Neural cell (in vitro differentiated cells): ENCODE data around the gene SNRK. TPM values are rescaled to one million over a fixed set of nuclear protein-coding genes. Genes with fewer than 3 reads are reported as not detected.

Experiments
- H2AFZ ChIP-seq: fragments of 200-600, 300-800 bp; sonication (generic), shearing (Covaris generic); 2 replicates; pipeline ENCODE4 v1.6.0; 2014; ENCODE audit warnings: low read depth, mild to moderate bottlenecking, antibody characterized with exemption, low read length, moderate library complexity
- H3F3A ChIP-seq: fragments of 200-600 bp; shearing (Covaris generic); 2 replicates; pipeline ENCODE4 v1.6.1; 2016; ENCODE audit warnings: mild to moderate bottlenecking, moderate library complexity, mixed read lengths, antibody characterized with exemption, low read length; ENCODE audit not compliant: insufficient read depth, poor library complexity, severe bottlenecking
- H3K27ac ChIP-seq: fragments of 200-600, 300-800 bp; sonication (generic), shearing (Covaris generic); 2 replicates; pipeline ENCODE4 v1.5.1; 2014; ENCODE audit warnings: mild to moderate bottlenecking, low read length, moderate library complexity
- H3K27me3 ChIP-seq: fragments of 300-800, 200-600 bp; sonication (generic), shearing (Covaris generic); 2 replicates; pipeline ENCODE4 v1.6.0; 2014; ENCODE audit warnings: mild to moderate bottlenecking, low read depth, low read length, moderate library complexity; ENCODE audit not compliant: insufficient read depth
- H3K36me3 ChIP-seq: fragments of 300-800, 200-600 bp; sonication (generic), shearing (Covaris generic); 2 replicates; pipeline ENCODE4 v1.5.1; 2014; ENCODE audit warnings: mild to moderate bottlenecking, antibody characterized with exemption, low read length, moderate library complexity; ENCODE audit not compliant: insufficient read depth
- H3K4me2 ChIP-seq: fragments of 300-800, 200-600 bp; sonication (generic), shearing (Covaris generic); 2 replicates; pipeline ENCODE4 v1.6.0; 2014; ENCODE audit warnings: mild to moderate bottlenecking, low read length
- H3K4me3 ChIP-seq: fragments of 300-800, 200-600 bp; sonication (generic), shearing (Covaris generic); 2 replicates; pipeline ENCODE4 v1.5.1; 2014; ENCODE audit warnings: mild to moderate bottlenecking, low read length, moderate library complexity
- H3K79me2 ChIP-seq: fragments of 200-600 bp; shearing (Covaris generic); replicated peaks from 2 replicates; pipeline ENCODE4 v1.6.0; 2014; ENCODE audit warnings: mild to moderate bottlenecking, low read length, moderate library complexity; ENCODE audit not compliant: insufficient read depth
- H3K9ac ChIP-seq: fragments of 300-800, 200-600 bp; sonication (generic), shearing (Covaris generic); 2 replicates; pipeline ENCODE4 v1.6.1; 2016; ENCODE audit warnings: mild to moderate bottlenecking, low read length, mixed read lengths
- H3K9me2 ChIP-seq: fragments of 200-600 bp; shearing (Covaris generic); 2 replicates; pipeline ENCODE4 v1.6.1; 2016; ENCODE audit warnings: mild to moderate bottlenecking, low read length, mixed read lengths; ENCODE audit not compliant: insufficient read depth
- H3K9me3 ChIP-seq: fragments of 200-600, 300-800 bp; sonication (generic), shearing (Covaris generic); 2 replicates; pipeline ENCODE4 v1.6.1; 2016; ENCODE audit warnings: mild to moderate bottlenecking, mixed run types, low read length, moderate library complexity, mixed read lengths
- H4K20me1 ChIP-seq: fragments of 200-600 bp; shearing (Covaris generic); 2 replicates; pipeline ENCODE4 v1.6.1; 2016; ENCODE audit warnings: mild to moderate bottlenecking, mixed run types; ENCODE audit not compliant: insufficient read depth
- EP300 ChIP-seq: fragments of 450-650 bp; conservative IDR thresholded peaks from 2 replicates; pipeline ENCODE4 v1.6.1; 2014; ENCODE audit warnings: antibody characterized with exemption, mild to moderate bottlenecking, moderate library complexity; ENCODE audit not compliant: poor library complexity, severe bottlenecking
- EZH2 ChIP-seq: fragments of 200-600, 300-800 bp; shearing (Covaris generic), sonication (generic); IDR thresholded peaks from 2 replicates; pipeline ENCODE4 v1.6.1; 2014; ENCODE audit warnings: antibody characterized with exemption, low read length, borderline replicate concordance, mild to moderate bottlenecking; ENCODE audit not compliant: insufficient read depth, poor library complexity, severe bottlenecking
- MXI1 ChIP-seq: fragments of 450-650 bp; conservative IDR thresholded peaks from 2 replicates; pipeline ENCODE4 v1.6.1; 2014; ENCODE audit warnings: antibody characterized with exemption, mild to moderate bottlenecking; ENCODE audit not compliant: poor library complexity, severe bottlenecking
- POLR2AphosphoS5 ChIP-seq: IDR thresholded peaks from 2 replicates; pipeline ENCODE4 v1.6.1; 2012
- RAD21 ChIP-seq: fragments of 450-650 bp; conservative IDR thresholded peaks from 2 replicates; pipeline ENCODE4 v1.6.1; 2014; ENCODE audit warnings: antibody characterized with exemption, mild to moderate bottlenecking, moderate library complexity
- REST ChIP-seq: IDR thresholded peaks from 2 replicates; pipeline ENCODE4 v1.6.1; 2012; ENCODE audit warnings: borderline replicate concordance
- TAF1 ChIP-seq: IDR thresholded peaks from 2 replicates; pipeline ENCODE4 v1.6.1; 2012; ENCODE audit warnings: low read depth
- polyA plus RNA-seq: library from polyadenylated mRNA; depleted of rRNA; stranded (reverse); fragments of >200 nt; gene quantifications from 2 replicates; pipeline ENCODE4 v1.2.3, GENCODE V29; 2014
- TF ChIP-seq, protein P1 (sequence below): fragments of 450-650 bp; IDR thresholded peaks from 2 replicates; pipeline ENCODE4 v1.5.1; 2014; ENCODE audit warnings: antibody characterized with exemption, mild to moderate bottlenecking, moderate library complexity; ENCODE audit not compliant: poor library complexity, severe bottlenecking

The SNRK gene
- polyA plus RNA-seq, 1 donor from 2014 or later, result 27.3 TPM

- no peaks in the 10 kb centered on the region for H3K9me3 ChIP-seq
- no peak overlapping the region for H3K4me3 ChIP-seq
- no peaks in the 10 kb centered on the region for H4K20me1 ChIP-seq
- H3K79me2 ChIP-seq, result no peaks in the 10 kb centered on the region
- TF ChIP-seq RAD21 (no peak), POLR2AphosphoS5 (no peak), EP300 (no peak), EZH2 (no peak), REST (no peak), TAF1 (no peak)
- H3K36me3 ChIP-seq, result no peaks in the 10 kb centered on the region
- H2AFZ ChIP-seq, result no peak overlapping the region
- H3K27me3 ChIP-seq, result no peaks in the 10 kb centered on the region
- H3F3A ChIP-seq, result no peaks in the 10 kb centered on the region
- H3K9ac ChIP-seq, result no peak overlapping the region
- H3K27ac ChIP-seq, result no peak overlapping the region
- no peaks in the 10 kb centered on the region for H3K9me2 ChIP-seq
- no peak overlapping the region for H3K4me2 ChIP-seq
Observed at GRCh38 chr3:43372809-43373559, 86.6 kb downstream of the SNRK start.

DNA sequence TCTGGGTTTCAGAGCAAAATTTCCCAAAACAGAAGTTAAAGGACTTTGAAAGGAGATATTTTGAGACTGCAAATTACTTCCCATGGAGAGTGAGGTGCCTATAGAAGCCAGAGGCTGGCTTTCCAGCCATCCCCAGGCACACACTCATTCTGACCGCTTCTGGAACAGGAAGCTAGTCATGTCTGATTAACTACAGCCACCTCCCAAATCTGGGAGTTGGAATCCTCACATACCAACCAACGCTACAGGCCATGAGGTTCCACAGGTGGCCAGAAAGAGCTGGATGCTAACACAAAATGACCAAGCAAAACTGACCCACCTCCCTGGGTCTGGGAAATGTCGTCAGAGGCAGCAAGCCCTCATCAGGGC is 87.2 kb downstream of the SNRK start:
- Histone ChIP-seq H3K9me3 (no peaks in the 10 kb centered on the region), H3K9me2 (no peaks in the 10 kb centered on the region), H3K79me2 (no peaks in the 10 kb centered on the region), H3K27me3 (no peaks in the 10 kb centered on the region), H3K27ac (no peak overlapping the region), H3F3A (no peaks in the 10 kb centered on the region), H2AFZ (no peak overlapping the region), H3K4me2 (no peak overlapping the region), H4K20me1 (no peaks in the 10 kb centered on the region), H3K9ac (no peak overlapping the region), H3K4me3 (no peak overlapping the region), H3K36me3 (no peaks in the 10 kb centered on the region)
- TF ChIP-seq EZH2 (no peak), MXI1 (no peak)

GRCh38 chr3:43378066-43378935 is 92.0 kb downstream of the SNRK start:
- no peak overlapping the region for H3K27ac ChIP-seq
- no peaks in the 10 kb centered on the region for H4K20me1 ChIP-seq
- no peak overlapping the region for H3K4me3 ChIP-seq
- no peak overlapping the region for H2AFZ ChIP-seq
- H3K9me3 ChIP-seq, result no peaks in the 10 kb centered on the region
- no peaks in the 10 kb centered on the region for H3F3A ChIP-seq
- no peak overlapping the region for H3K9ac ChIP-seq
- H3K79me2 ChIP-seq, result no peaks in the 10 kb centered on the region
- no peaks in the 10 kb centered on the region for H3K9me2 ChIP-seq
- no peaks in the 10 kb centered on the region for H3K36me3 ChIP-seq
- H3K4me2 ChIP-seq, result no peak overlapping the region
- H3K27me3 ChIP-seq, result no peaks in the 10 kb centered on the region
- TF ChIP-seq POLR2AphosphoS5, result no peak
- TF ChIP-seq, protein P1, sequence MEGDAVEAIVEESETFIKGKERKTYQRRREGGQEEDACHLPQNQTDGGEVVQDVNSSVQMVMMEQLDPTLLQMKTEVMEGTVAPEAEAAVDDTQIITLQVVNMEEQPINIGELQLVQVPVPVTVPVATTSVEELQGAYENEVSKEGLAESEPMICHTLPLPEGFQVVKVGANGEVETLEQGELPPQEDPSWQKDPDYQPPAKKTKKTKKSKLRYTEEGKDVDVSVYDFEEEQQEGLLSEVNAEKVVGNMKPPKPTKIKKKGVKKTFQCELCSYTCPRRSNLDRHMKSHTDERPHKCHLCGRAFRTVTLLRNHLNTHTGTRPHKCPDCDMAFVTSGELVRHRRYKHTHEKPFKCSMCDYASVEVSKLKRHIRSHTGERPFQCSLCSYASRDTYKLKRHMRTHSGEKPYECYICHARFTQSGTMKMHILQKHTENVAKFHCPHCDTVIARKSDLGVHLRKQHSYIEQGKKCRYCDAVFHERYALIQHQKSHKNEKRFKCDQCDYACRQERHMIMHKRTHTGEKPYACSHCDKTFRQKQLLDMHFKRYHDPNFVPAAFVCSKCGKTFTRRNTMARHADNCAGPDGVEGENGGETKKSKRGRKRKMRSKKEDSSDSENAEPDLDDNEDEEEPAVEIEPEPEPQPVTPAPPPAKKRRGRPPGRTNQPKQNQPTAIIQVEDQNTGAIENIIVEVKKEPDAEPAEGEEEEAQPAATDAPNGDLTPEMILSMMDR, result peak; percentile 35
